ENCODE measurements around the gene RANBP2.

- TF ChIP-seq, protein P1, sequence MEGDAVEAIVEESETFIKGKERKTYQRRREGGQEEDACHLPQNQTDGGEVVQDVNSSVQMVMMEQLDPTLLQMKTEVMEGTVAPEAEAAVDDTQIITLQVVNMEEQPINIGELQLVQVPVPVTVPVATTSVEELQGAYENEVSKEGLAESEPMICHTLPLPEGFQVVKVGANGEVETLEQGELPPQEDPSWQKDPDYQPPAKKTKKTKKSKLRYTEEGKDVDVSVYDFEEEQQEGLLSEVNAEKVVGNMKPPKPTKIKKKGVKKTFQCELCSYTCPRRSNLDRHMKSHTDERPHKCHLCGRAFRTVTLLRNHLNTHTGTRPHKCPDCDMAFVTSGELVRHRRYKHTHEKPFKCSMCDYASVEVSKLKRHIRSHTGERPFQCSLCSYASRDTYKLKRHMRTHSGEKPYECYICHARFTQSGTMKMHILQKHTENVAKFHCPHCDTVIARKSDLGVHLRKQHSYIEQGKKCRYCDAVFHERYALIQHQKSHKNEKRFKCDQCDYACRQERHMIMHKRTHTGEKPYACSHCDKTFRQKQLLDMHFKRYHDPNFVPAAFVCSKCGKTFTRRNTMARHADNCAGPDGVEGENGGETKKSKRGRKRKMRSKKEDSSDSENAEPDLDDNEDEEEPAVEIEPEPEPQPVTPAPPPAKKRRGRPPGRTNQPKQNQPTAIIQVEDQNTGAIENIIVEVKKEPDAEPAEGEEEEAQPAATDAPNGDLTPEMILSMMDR (IDR thresholded peaks at IDR 0.05), result no peak
- no peak for TF ChIP-seq EZH2 (IDR thresholded peaks at IDR 0.05; ENCODE audit: borderline replicate concordance, insufficient read depth, low read depth, low read length, poor library complexity, severe bottlenecking)
These were observed 92.0 kb downstream of the RANBP2 start for GRCh38 chr2:108810993-108811957.

All from B cell (primary cell).